H1 (cell line): ENCODE data around the gene PORCN. TPM values are rescaled to one million over a fixed set of nuclear protein-coding genes. Genes with fewer than 3 reads are reported as not detected.

Source experiments
- CTCF ChIA-PET: fragments of 300-600 bp; sonication (Branson Sonifier 250); formaldehyde crosslinking; loops from one replicate; lab custom pipeline; 2021; ENCODE audit not compliant: partially characterized antibody; lab: Charles Lee
- POLR2A ChIA-PET: fragments of 300-600 bp; sonication (Branson Sonifier 250); formaldehyde crosslinking; loops from one replicate; lab custom pipeline; 2021; ENCODE audit warnings: inconsistent platforms; ENCODE audit not compliant: partially characterized antibody; lab: Charles Lee
- DNase-seq, 2 experiments: peaks; one replicate each; pipeline versions ENCODE4 v3.0.0 to v3.0.0-alpha.2; 2010 to 2022; ENCODE audit warnings: low spot score in 2 of 2, low read depth in 1 of 2, mixed read lengths in 1 of 2
- FAIRE-seq: peaks from 2 replicates; lab custom pipeline; 2011; peaks lifted over from hg19 to GRCh38; lab: Jason Lieb, UNC
- H2AFZ ChIP-seq: 2 replicates; pipeline ENCODE4 v1.8.1; 2012; ENCODE audit warnings: low read length, inconsistent platforms
- H2AK5ac ChIP-seq: 2 replicates; pipeline ENCODE4 v1.6.1; 2013; ENCODE audit warnings: low read depth, low read length
- H2BK120ac ChIP-seq: replicated peaks from 2 replicates; pipeline ENCODE3; 2013; ENCODE audit warnings: low read depth, low read length, inconsistent platforms
- H2BK12ac ChIP-seq: 2 replicates; pipeline ENCODE4 v1.6.1; 2013; ENCODE audit warnings: low read depth, low read length
- H2BK15ac ChIP-seq: 2 replicates; pipeline ENCODE4 v1.6.1; 2013; ENCODE audit warnings: low read length
- H2BK20ac ChIP-seq: 2 replicates; pipeline ENCODE4 v1.6.1; 2013; ENCODE audit warnings: low read length
- H2BK5ac ChIP-seq: 2 replicates; pipeline ENCODE4 v1.6.1; 2013; ENCODE audit warnings: low read depth, low read length
- H3K14ac ChIP-seq: 2 replicates; pipeline ENCODE4 v1.6.1; 2013; ENCODE audit warnings: inconsistent platforms; ENCODE audit not compliant: insufficient read length
- H3K18ac ChIP-seq: 2 replicates; pipeline ENCODE4 v1.6.1; 2013; ENCODE audit warnings: low read length; ENCODE audit errors: extremely low read depth
- H3K23ac ChIP-seq: 2 replicates; pipeline ENCODE4 v1.6.1; 2013; ENCODE audit warnings: inconsistent platforms; ENCODE audit not compliant: insufficient read length
- H3K23me2 ChIP-seq: 2 replicates; pipeline ENCODE4 v1.6.1; 2013; ENCODE audit warnings: low read depth, low read length
- H3K27ac ChIP-seq: 2 replicates; pipeline ENCODE4 v1.6.1; 2011; ENCODE audit warnings: low read depth, low read length, inconsistent platforms
- H3K27me3 ChIP-seq, 4 experiments: replicated peaks in 1 of 4; 1 replicate in 1 of 4; 2 replicates in 3 of 4; pipeline versions ENCODE4 v1.6.1 to v1.8.1; 2011 to 2013; ENCODE audit warnings: low read length in 3 of 4, mild to moderate bottlenecking in 3 of 4, inconsistent platforms in 2 of 4, mixed read lengths in 2 of 4, moderate library complexity in 1 of 4; ENCODE audit not compliant: control insufficient read depth in 3 of 4, insufficient read depth in 3 of 4; ENCODE audit errors: extremely low read depth in 1 of 4
- H3K36me3 ChIP-seq, 4 experiments: 2 replicates each; pipeline versions ENCODE4 v1.6.1 to v1.8.1; 2011 to 2013; ENCODE audit warnings: mild to moderate bottlenecking in 4 of 4, low read length in 3 of 4, moderate library complexity in 2 of 4, control low read depth in 1 of 4, inconsistent platforms in 1 of 4; ENCODE audit not compliant: insufficient read depth in 4 of 4, control insufficient read depth in 2 of 4
- H3K4ac ChIP-seq: replicated peaks from 2 replicates; pipeline ENCODE3; 2013; ENCODE audit warnings: low read length, low read depth, mixed read lengths, inconsistent platforms; ENCODE audit not compliant: insufficient read length
- H3K4me1 ChIP-seq, 4 experiments: replicated peaks in 1 of 4; 1 replicate in 1 of 4; 2 replicates in 3 of 4; pipeline versions ENCODE4 v1.6.1 to v1.8.1; 2011 to 2013; ENCODE audit warnings: low read length in 3 of 4, inconsistent platforms in 2 of 4, mixed read lengths in 1 of 4; ENCODE audit not compliant: insufficient read depth in 4 of 4, control insufficient read depth in 3 of 4
- H3K4me2 ChIP-seq, 2 experiments: 2 replicates each; pipeline versions ENCODE4 v1.6.1 to v1.8.1; 2011 to 2013; ENCODE audit warnings: low read depth in 2 of 2, low read length in 2 of 2, control low read depth in 1 of 2, inconsistent platforms in 1 of 2, mild to moderate bottlenecking in 1 of 2; ENCODE audit not compliant: insufficient read depth in 1 of 2
- H3K4me3 ChIP-seq, 4 experiments: fragments of 200-600, 300-600 bp in 1 of 4; sonication (generic), shearing (Covaris generic), sonication (Bioruptor Twin) in 1 of 4; 2 replicates each; pipeline versions ENCODE4 v1.5.1 to v1.8.1; 2011 to 2016; ENCODE audit warnings: low read length in 4 of 4, low read depth in 3 of 4, control low read depth in 2 of 4, inconsistent platforms in 2 of 4, mild to moderate bottlenecking in 2 of 4, mixed read lengths in 1 of 4, moderate library complexity in 1 of 4; ENCODE audit not compliant: insufficient read depth in 2 of 4; ENCODE audit errors: extremely low read depth in 1 of 4
- H3K56ac ChIP-seq: replicated peaks from 2 replicates; pipeline ENCODE3; 2013; ENCODE audit warnings: low read depth, mild to moderate bottlenecking, mixed read lengths, low read length, inconsistent platforms; ENCODE audit not compliant: insufficient read length
- H3K79me1 ChIP-seq: 2 replicates; pipeline ENCODE4 v1.6.1; 2013; ENCODE audit warnings: low read depth, low read length, control low read depth
- H3K79me2 ChIP-seq, 2 experiments: 2 replicates each; pipeline versions ENCODE4 v1.6.1 to v1.8.1; 2012 to 2013; ENCODE audit warnings: low read length in 2 of 2, mild to moderate bottlenecking in 2 of 2, inconsistent platforms in 1 of 2; ENCODE audit not compliant: insufficient read depth in 2 of 2, control insufficient read depth in 1 of 2
- H3K9ac ChIP-seq, 4 experiments: replicated peaks in 1 of 4; 1 replicate in 1 of 4; 2 replicates in 3 of 4; pipeline versions ENCODE4 v1.6.1 to v1.8.1; 2011 to 2013; ENCODE audit warnings: low read depth in 3 of 4, low read length in 3 of 4, control low read depth in 2 of 4, mild to moderate bottlenecking in 2 of 4, moderate library complexity in 2 of 4, inconsistent platforms in 1 of 4; ENCODE audit errors: extremely low read depth in 1 of 4
- H3K9me3 ChIP-seq, 2 experiments: 2 replicates each; pipeline versions ENCODE4 v1.6.1 to v1.8.1; 2012 to 2013; ENCODE audit warnings: mild to moderate bottlenecking in 2 of 2, moderate library complexity in 2 of 2, control low read depth in 1 of 2, inconsistent platforms in 1 of 2, low read depth in 1 of 2, low read length in 1 of 2, mixed read lengths in 1 of 2; ENCODE audit not compliant: insufficient read depth in 2 of 2
- H4K20me1 ChIP-seq, 2 experiments: replicated peaks in 1 of 2; 2 replicates each; pipeline versions ENCODE3 to v1.8.1; 2011 to 2013; ENCODE audit warnings: inconsistent platforms in 2 of 2, low read length in 2 of 2, mild to moderate bottlenecking in 1 of 2; ENCODE audit not compliant: insufficient read depth in 2 of 2, control insufficient read depth in 1 of 2
- H4K5ac ChIP-seq: 2 replicates; pipeline ENCODE4 v1.6.1; 2013; ENCODE audit warnings: low read length, low read depth, mixed read lengths, inconsistent platforms; ENCODE audit not compliant: insufficient read length
- H4K8ac ChIP-seq: 2 replicates; pipeline ENCODE4 v1.8.0; 2013; ENCODE audit warnings: mild to moderate bottlenecking, moderate library complexity, low read length, inconsistent platforms; ENCODE audit not compliant: insufficient read depth; ENCODE audit errors: extremely low read depth
- H4K91ac ChIP-seq: replicated peaks from 2 replicates; pipeline ENCODE3; 2013; ENCODE audit warnings: low read length, mixed read lengths, inconsistent platforms; ENCODE audit not compliant: insufficient read length
- ATF2 ChIP-seq: IDR thresholded peaks from 2 replicates; pipeline ENCODE4 v1.6.1; 2012; ENCODE audit warnings: low read length, inconsistent platforms
- E2F6 ChIP-seq: IDR thresholded peaks from 2 replicates; pipeline ENCODE4 v1.6.1; 2012; ENCODE audit warnings: inconsistent platforms
- SP1 ChIP-seq: IDR thresholded peaks from 2 replicates; pipeline ENCODE4 v1.6.1; 2011; ENCODE audit warnings: low read depth, low read length
- SUZ12 ChIP-seq: fragments of 200-600 bp; sonication (generic); IDR thresholded peaks from 2 replicates; pipeline ENCODE4 v1.6.1; 2012; ENCODE audit warnings: mild to moderate bottlenecking, inconsistent platforms, low read length, moderate library complexity, mixed read lengths
- TCF12 ChIP-seq: IDR thresholded peaks from 2 replicates; pipeline ENCODE4 v1.6.1; 2011; ENCODE audit warnings: low read depth, mild to moderate bottlenecking, low read length
- YY1 ChIP-seq: IDR thresholded peaks from 2 replicates; pipeline ENCODE4 v1.6.1; 2011; ENCODE audit warnings: low read depth, mild to moderate bottlenecking, low read length
- WGBS, 2 experiments: shearing (Covaris generic) in 1 of 2; methylation state at CpG; one replicate each; pipeline versions ENCODE4 v1.1.6 to v1.1.7; 2013 to 2015; ENCODE audit warnings: low lambda C conversion rate in 2 of 2, mixed read lengths in 2 of 2, inconsistent platforms in 1 of 2, low coverage in 1 of 2, missing lambda C conversion rate in 1 of 2; ENCODE audit not compliant: insufficient replicate concordance in 2 of 2, insufficient coverage in 1 of 2, insufficient read length in 1 of 2; ENCODE audit errors: extremely low coverage in 1 of 2, missing lambda C conversion rate in 1 of 2; 5-methylcytosine and 5-hydroxymethylcytosine counted together
- polyA plus RNA-seq, 7 experiments: library from polyadenylated mRNA; depleted of rRNA in 3 of 7; stranded (reverse) in 5 of 7; unstranded in 2 of 7; fragments of >200 nt in 5 of 7; fragments of 200-250 nt in 2 of 7; gene quantifications; 1 replicate in 5 of 7; 2 replicates in 1 of 7; 4 replicates in 1 of 7; pipeline versions ENCODE4 v1.2.1 to v1.2.3, GENCODE V29; 2011 to 2013; ENCODE audit warnings: missing spikeins in 2 of 7, mixed read lengths in 2 of 7
- total RNA-seq: library from RNA; stranded (reverse); fragmentation: NEBNext Ultra II Directional; extraction: Animal tissue kit (Norgen Biotek cat#: 25700); gene quantifications from 2 replicates; pipeline ENCODE4 v1.2.1, GENCODE V29; 2021

PORCN gene
- total and polyA plus RNA-seq, 2 of the 8 experiments (the other 6 are each of a cell fraction or from before 2014, with no cell fraction given), result 14.6 to 34.1 TPM

- no peak overlapping the region for H2BK120ac ChIP-seq
- H2BK12ac ChIP-seq, result no peak overlapping the region
- H3K79me1 ChIP-seq, result no peaks in the 10 kb centered on the region
- H4K5ac ChIP-seq, result no peak overlapping the region
- no peak overlapping the region for H3K56ac ChIP-seq
- H3K27ac ChIP-seq, result no peak overlapping the region
- H3K9me3 ChIP-seq, result no peaks in the 10 kb centered on the region
- no peaks in the 10 kb centered on the region for H3K23me2 ChIP-seq
- no peak overlapping the region for H2AFZ ChIP-seq
- peaks cover 0 to 8% (median under 1%) of the 10 kb centered on the region in 4 experiments; a peak in 3 of 8 replicates for H3K36me3 ChIP-seq
- 95% methylated on average over 4 of the region's 4 CpGs; no CpG with 5 or more reads in 1 of the 2 experiments for WGBS, 2 experiments
- H3K4ac ChIP-seq, result no peak overlapping the region
- no peak overlapping the region for H3K4me2 ChIP-seq
- H3K79me2 ChIP-seq, result no peaks in the 10 kb centered on the region
- POLR2A ChIA-PET, result interaction anchor here (1.9 kb wide), 1 partner anchor 16 kb away, joined by 6 read pairs; the partner anchor contains the start of gene RBM3
- no peak overlapping the region for H3K14ac ChIP-seq
- TF ChIP-seq ATF2 (no peak), YY1 (no peak), TCF12 (no peak), SUZ12 (no peak), E2F6 (no peak), SP1 (no peak)
- TF ChIP-seq, all 59 proteins: peak for 0
- H2AK5ac ChIP-seq, result no peak overlapping the region
- DNase-seq (no peak), FAIRE-seq (no peak)
- no peaks in the 10 kb centered on the region for H3K4me1 ChIP-seq
- no peak overlapping the region for H2BK20ac ChIP-seq
- H4K20me1 ChIP-seq, result no peaks in the 10 kb centered on the region
- no peak overlapping the region for H3K4me3 ChIP-seq
- H3K27me3 ChIP-seq, result no peaks in the 10 kb centered on the region
- no peak overlapping the region for H2BK15ac ChIP-seq
- H3K9ac ChIP-seq, result no peak overlapping the region
- no peak overlapping the region for H4K8ac ChIP-seq
- no peak overlapping the region for H2BK5ac ChIP-seq
- no peak overlapping the region for H4K91ac ChIP-seq
- H3K18ac ChIP-seq, result no peak overlapping the region
- no peak overlapping the region for H3K23ac ChIP-seq
- CTCF ChIA-PET, result no interaction called here
Observed at GRCh38 chrX:48558271-48558670, 49.5 kb downstream of the PORCN start.
